ENCODE data around the gene PTPRCAP. TPM values are rescaled to one million over a fixed set of nuclear protein-coding genes. Genes with fewer than 3 reads are reported as not detected.

Gene PTPRCAP
- total RNA-seq, 6 donors from 2014 or later: 12.8 to 34.0 (median 18.0) TPM

DNA sequence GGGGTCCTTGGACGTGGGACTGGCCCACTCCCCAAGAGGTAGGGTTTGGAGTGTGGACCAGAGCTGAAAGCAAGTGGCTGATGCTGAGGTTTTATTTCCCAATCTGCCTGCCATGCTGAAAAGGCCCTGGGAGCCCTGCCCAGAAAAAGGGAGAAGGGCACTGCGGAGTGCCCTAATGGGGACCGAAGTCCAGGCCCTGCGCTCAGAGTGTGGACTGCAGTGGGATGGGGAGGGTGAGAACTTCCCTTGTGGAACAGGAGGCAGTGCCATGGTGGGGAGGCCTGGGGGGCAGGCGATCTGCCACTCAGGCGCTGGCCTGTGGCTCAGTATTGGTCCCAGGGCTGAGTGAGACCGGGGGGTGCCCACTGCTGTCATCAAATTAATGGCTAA, 10.7 kb upstream of the PTPRCAP start:
- H3K27me3 ChIP-seq: no peaks in the 10 kb centered on the region
- no peak overlapping the region for H3K27ac ChIP-seq
- H3K4me3 ChIP-seq: no peak overlapping the region
- peak in 1 of 2 donors; percentile 33 for DNase-seq
- 91 to 95% methylated on average over 5 to 7 of the region's 7 CpGs for WGBS, 2 donors
- no peak for ATAC-seq (ENCODE audit: low FRiP score in 2 of 2)
- TF ChIP-seq POLR2AphosphoS5 (IDR thresholded peaks at IDR 0.05) (no peak), EP300 (IDR thresholded peaks at IDR 0.05) (no peak), POLR2A (IDR thresholded peaks at IDR 0.05) (no peak)
- TF ChIP-seq, protein P1, sequence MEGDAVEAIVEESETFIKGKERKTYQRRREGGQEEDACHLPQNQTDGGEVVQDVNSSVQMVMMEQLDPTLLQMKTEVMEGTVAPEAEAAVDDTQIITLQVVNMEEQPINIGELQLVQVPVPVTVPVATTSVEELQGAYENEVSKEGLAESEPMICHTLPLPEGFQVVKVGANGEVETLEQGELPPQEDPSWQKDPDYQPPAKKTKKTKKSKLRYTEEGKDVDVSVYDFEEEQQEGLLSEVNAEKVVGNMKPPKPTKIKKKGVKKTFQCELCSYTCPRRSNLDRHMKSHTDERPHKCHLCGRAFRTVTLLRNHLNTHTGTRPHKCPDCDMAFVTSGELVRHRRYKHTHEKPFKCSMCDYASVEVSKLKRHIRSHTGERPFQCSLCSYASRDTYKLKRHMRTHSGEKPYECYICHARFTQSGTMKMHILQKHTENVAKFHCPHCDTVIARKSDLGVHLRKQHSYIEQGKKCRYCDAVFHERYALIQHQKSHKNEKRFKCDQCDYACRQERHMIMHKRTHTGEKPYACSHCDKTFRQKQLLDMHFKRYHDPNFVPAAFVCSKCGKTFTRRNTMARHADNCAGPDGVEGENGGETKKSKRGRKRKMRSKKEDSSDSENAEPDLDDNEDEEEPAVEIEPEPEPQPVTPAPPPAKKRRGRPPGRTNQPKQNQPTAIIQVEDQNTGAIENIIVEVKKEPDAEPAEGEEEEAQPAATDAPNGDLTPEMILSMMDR (IDR thresholded peaks at IDR 0.05): no peak
- peaks cover 5 to 16% (median 10%) of the 10 kb centered on the region in 4 donors for H3K4me1 ChIP-seq
- no peaks in the 10 kb centered on the region for H3K9me3 ChIP-seq
- H3K36me3 ChIP-seq: no peaks in the 10 kb centered on the region

DNA sequence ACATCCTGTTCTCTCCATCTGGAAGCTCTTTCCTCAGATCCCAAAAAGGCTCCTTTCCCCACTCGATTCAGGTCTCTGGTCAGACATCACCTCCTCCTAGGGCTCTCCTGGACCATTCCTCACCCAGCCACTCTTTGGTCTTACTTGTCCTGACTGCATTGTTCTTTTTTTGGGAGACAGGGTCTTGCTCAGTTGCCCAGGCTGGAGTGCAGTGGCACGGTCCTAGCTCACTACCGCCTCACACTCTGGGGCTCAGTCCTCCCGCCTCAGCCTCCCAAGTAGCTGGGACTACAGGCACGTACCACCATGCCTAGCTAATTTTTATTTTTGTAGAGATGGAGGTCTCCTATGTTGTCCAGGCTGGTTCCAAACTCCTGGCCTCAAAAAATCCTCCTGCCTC, 8.0 kb upstream of the PTPRCAP start:
- Histone ChIP-seq H3K27me3 (no peaks in the 10 kb centered on the region), H3K9me3 (no peaks in the 10 kb centered on the region), H3K4me3 (no peak overlapping the region), H3K27ac (no peak overlapping the region), H3K4me1 (peaks cover 12 to 30% (median 23%) of the 10 kb centered on the region in 4 donors), H3K36me3 (peaks cover 0 to 16% (median 12%) of the 10 kb centered on the region in 4 donors)
- WGBS, 2 donors: 76 to 98% methylated on average over 5 of the region's 5 CpGs
- no peak for DNase-seq
- ATAC-seq (ENCODE audit: low FRiP score in 2 of 2): no peak
- TF ChIP-seq EP300 (IDR thresholded peaks at IDR 0.05): no peak

DNA sequence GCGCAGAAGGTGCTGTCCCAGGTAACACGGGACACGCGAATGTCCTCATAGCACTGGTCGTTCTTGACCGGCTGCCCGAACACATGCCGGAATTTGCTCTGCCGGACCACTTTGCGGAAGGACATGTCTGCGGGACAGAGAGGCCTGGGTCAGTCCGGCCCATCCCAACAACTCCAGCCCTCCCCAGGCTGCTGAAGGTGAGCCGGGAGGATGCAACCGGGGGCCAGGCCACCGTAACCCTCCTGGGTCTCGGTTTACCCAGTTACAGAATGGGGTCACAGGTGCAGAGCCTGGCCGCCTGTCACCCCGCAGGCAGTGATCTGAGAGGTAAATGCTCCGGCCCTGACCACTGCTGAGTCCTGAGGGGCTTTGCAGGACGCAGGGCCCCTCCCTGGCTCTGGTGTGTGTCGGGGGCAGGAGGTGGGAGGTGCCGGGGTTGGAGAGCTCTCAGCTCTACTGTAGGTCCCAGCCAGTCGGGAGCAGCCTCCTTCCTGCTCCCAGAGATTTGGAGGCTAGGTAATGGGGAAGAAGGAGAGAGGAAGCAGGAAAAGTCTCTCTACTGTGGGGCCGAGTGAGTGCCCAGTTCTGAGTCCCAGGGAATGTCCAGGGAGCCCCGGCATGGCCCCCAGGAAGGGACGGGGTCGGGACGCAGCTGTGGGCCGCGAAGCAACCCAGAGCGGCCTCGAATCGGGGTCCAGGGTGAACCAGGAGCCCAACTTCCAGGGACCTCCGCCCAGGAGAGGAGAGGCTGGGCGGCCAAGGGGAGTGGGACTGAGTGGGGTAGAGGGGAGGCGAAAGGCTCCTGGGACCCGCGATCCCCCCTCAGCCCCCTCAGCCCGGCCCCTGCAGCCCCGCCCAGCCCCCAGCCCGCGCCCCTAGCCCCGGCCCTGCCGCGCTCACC, 5.3 kb upstream of the PTPRCAP start:
- no peaks in the 10 kb centered on the region for H3K27me3 ChIP-seq
- DNase-seq (no peak), ATAC-seq (ENCODE audit: low FRiP score in 2 of 2) (peak in 1 of 2 donors; percentile 1)
- peaks cover 0 to 44% (median 33%) of the 10 kb centered on the region in 4 donors for H3K36me3 ChIP-seq
- WGBS, 2 donors: 18 to 38% methylated on average over 20 to 39 of the region's 45 CpGs
- H3K4me3 ChIP-seq: peak overlapping the region; percentile 80 to 95 (median 91)
- H3K4me1 ChIP-seq: peaks cover 20 to 49% (median 29%) of the 10 kb centered on the region in 4 donors
- peak overlapping the region; percentile 91 to 97 (median 95) for H3K27ac ChIP-seq
- no peaks in the 10 kb centered on the region for H3K9me3 ChIP-seq
- TF ChIP-seq POLR2AphosphoS5 (IDR thresholded peaks at IDR 0.05): no peak
- TF ChIP-seq, protein P1 (IDR thresholded peaks at IDR 0.05): no peak
- TF ChIP-seq EP300 (IDR thresholded peaks at IDR 0.05): no peak
- TF ChIP-seq POLR2A (IDR thresholded peaks at IDR 0.05): no peak

DNA sequence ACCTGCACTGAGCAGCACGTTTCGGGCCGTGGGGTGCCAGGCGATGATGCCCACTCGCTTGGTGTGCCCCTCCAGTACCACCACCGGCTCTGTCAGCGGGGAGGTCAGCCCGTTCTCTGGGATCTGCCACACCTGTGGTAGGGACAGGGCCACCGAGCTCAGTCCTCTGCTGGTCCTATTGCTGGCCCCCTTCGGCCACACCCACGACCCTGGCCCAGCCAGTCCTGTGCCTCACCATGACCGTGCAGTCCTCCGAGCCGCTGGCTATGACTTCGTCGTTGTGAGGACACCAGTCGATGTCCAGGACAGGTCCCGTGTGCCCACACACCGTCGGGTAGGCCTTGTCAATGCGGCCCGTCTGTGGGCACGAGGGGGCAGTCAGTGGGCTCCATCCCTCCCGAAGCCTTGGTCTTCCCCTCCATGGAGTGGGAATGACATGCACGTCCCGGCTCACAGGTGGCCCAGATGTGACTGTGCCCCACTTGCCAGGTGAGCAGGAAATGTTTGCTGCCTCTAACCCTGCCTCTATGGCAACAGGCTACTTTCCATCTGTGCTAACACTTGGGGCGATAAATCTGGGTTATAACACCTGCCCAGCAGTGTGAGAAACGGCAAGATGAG, 4.4 kb upstream of the PTPRCAP start:
- H3K4me1 ChIP-seq: peaks cover 20 to 49% (median 29%) of the 10 kb centered on the region in 4 donors
- H3K27me3 ChIP-seq: no peaks in the 10 kb centered on the region
- peak overlapping the region in 1 of 4 donors; percentile 95 for H3K4me3 ChIP-seq
- TF ChIP-seq POLR2AphosphoS5 (IDR thresholded peaks at IDR 0.05): no peak
- no peak for TF ChIP-seq EP300 (IDR thresholded peaks at IDR 0.05)
- no peak for TF ChIP-seq POLR2A (IDR thresholded peaks at IDR 0.05)
- TF ChIP-seq, protein P1 (IDR thresholded peaks at IDR 0.05): no peak
- peaks cover 0 to 48% (median 38%) of the 10 kb centered on the region in 4 donors for H3K36me3 ChIP-seq
- DNase-seq (peak in 1 of 2 donors; percentile 75), ATAC-seq (ENCODE audit: low FRiP score in 2 of 2) (no peak)
- H3K9me3 ChIP-seq: no peaks in the 10 kb centered on the region
- WGBS, 2 donors: 84 to 88% methylated on average over 12 to 28 of the region's 28 CpGs
- H3K27ac ChIP-seq: peak overlapping the region; percentile 91 to 97 (median 95)

DNA sequence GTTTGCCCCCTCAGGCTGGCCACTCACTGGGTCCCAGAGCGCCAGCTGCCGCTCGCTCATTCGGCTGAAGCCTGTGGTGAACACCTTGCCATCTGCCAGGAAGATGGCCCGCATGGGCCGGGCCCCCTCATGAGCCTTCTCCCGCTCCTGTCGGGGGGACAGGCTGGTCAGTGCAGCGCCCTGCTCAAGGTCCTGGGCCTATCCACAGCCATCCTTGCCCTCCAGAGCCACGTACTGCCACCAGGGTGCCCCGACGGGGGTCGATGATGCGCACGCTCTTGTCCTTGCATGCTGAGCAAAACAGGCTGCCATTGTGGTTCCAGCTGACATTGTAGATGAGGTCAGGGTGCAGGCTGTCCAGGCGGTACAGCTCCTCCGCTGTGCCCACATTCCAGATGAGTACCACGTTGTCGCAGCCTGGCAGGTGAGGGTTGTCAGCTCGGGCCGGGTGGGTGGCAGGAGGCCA, 3.6 kb upstream of the PTPRCAP start:
- Histone ChIP-seq H3K9me3 (no peaks in the 10 kb centered on the region), H3K4me3 (no peak overlapping the region), H3K36me3 (peaks cover 0 to 51% (median 39%) of the 10 kb centered on the region in 4 donors), H3K4me1 (peaks cover 20 to 54% (median 29%) of the 10 kb centered on the region in 4 donors), H3K27ac (peak overlapping the region in 1 of 4 donors; percentile 17), H3K27me3 (no peaks in the 10 kb centered on the region)
- no peak for ATAC-seq (ENCODE audit: low FRiP score in 2 of 2)
- TF ChIP-seq, protein P1 (IDR thresholded peaks at IDR 0.05): no peak
- TF ChIP-seq POLR2AphosphoS5 (IDR thresholded peaks at IDR 0.05) (no peak), EP300 (IDR thresholded peaks at IDR 0.05) (no peak), POLR2A (IDR thresholded peaks at IDR 0.05) (no peak)
- peak in 1 of 2 donors; percentile 83 for DNase-seq
- 89 to 91% methylated on average over 6 to 14 of the region's 21 CpGs for WGBS, 2 donors
